A673 (cell line): ENCODE results near the gene PRR20E.
"Not testable (repeated sequence)": the region's sequence is repeated elsewhere in the genome, so short reads cannot be mapped to it uniquely, and the experiment has no call there.

Source experiments
- CTCF ChIP-seq: fragments of 300-800, 200-600 bp; sonication (generic); conservative IDR thresholded peaks from 2 replicates; pipeline ENCODE4 v1.5.1; 2017; ENCODE audit warnings: low read depth, mild to moderate bottlenecking, antibody characterized with exemption, low read length, moderate library complexity, mixed read lengths
- EZH2 ChIP-seq: fragments of 200-600 bp; sonication (generic); IDR thresholded peaks from 2 replicates; pipeline ENCODE4 v1.6.1; 2017; ENCODE audit warnings: borderline replicate concordance, low read depth, mild to moderate bottlenecking, mixed read lengths, antibody characterized with exemption, low read length; ENCODE audit not compliant: poor library complexity, severe bottlenecking

- TF ChIP-seq CTCF, EZH2: not testable (repeated sequence)
These were observed 6.7 kb upstream of the PRR20E start, which contains the start of gene PRR20D for GRCh38 chr13:57160332-57160731.
